ENCODE results near the gene URM1.

Gene URM1

GRCh38 chr9:128333451-128333869 is 37.7 kb upstream of the URM1 start:
- TF ChIP-seq CTCF (IDR thresholded peaks at IDR 0.05): no peak

- TF ChIP-seq CTCF (IDR thresholded peaks at IDR 0.05): no peak
These were observed 36.0 kb upstream of the URM1 start for GRCh38 chr9:128335161-128335560.

- TF ChIP-seq CTCF (IDR thresholded peaks at IDR 0.05): no peak
These were observed 35.3 kb upstream of the URM1 start for GRCh38 chr9:128335914-128336313.

GRCh38 chr9:128337936-128338335 is 33.2 kb upstream of the URM1 start:
- TF ChIP-seq CTCF (IDR thresholded peaks at IDR 0.05): no peak

- no peak for TF ChIP-seq CTCF (IDR thresholded peaks at IDR 0.05)
These were observed 31.1 kb upstream of the URM1 start, which contains the start of gene SLC27A4 for GRCh38 chr9:128339761-128340690. Gene SLC27A4, plus strand, starts transcription at chr9:128340527. Its CDS starts 2,606 bp downstream, at chr9:128343133.

- no peak for TF ChIP-seq CTCF (IDR thresholded peaks at IDR 0.05)
These were observed 30.3 kb upstream of the URM1 start for GRCh38 chr9:128340691-128341434.

- peak; percentile 72 for TF ChIP-seq CTCF (IDR thresholded peaks at IDR 0.05)
These were observed 29.7 kb upstream of the URM1 start for GRCh38 chr9:128341435-128341849.

Measured in LNCAP (cell line).